Vagina (tissue), 2 donors: ENCODE data around the gene CCDC7.
"Not testable (repeated sequence)": the region's sequence is repeated elsewhere in the genome, so short reads cannot be mapped to it uniquely, and the experiment has no call there.

ENCODE experiments used
- CTCF ChIP-seq, 3 experiments: fragments of 450-650 bp in 2 of 3; fragments of 200-600 bp in 1 of 3; sonication (generic) in 1 of 3; IDR thresholded peaks; one replicate each; pipeline ENCODE4 v1.5.1; 2017 to 2019; ENCODE audit warnings: antibody characterized with exemption in 3 of 3, mild to moderate bottlenecking in 2 of 3, moderate library complexity in 2 of 3
- POLR2A ChIP-seq, 2 donors: fragments of 450-650 bp; IDR thresholded peaks; one replicate each; pipeline ENCODE4 v1.6.1; 2017; ENCODE audit warnings: antibody characterized with exemption in 2 of 2, mild to moderate bottlenecking in 2 of 2, moderate library complexity in 2 of 2
- POLR2AphosphoS5 ChIP-seq, 2 donors: sonication (generic); formaldehyde crosslinking; IDR thresholded peaks; one replicate each; pipeline ENCODE4 v1.9.0; 2017; ENCODE audit warnings: antibody characterized with exemption in 2 of 2, mild to moderate bottlenecking in 2 of 2, low read depth in 1 of 2; ENCODE audit not compliant: insufficient read depth in 1 of 2

GRCh38 chr10:32562695-32563094, 116.8 kb downstream of the CCDC7 start:
- not testable (repeated sequence) for TF ChIP-seq POLR2A (IDR thresholded peaks at IDR 0.05); CTCF (IDR thresholded peaks at IDR 0.05); POLR2AphosphoS5 (IDR thresholded peaks at IDR 0.05; ENCODE audit: insufficient read depth in 1 of 2, low read depth in 1 of 2)
